Measurements from ENCODE around the gene ALG5. TPM values are rescaled to one million over a fixed set of nuclear protein-coding genes. Genes with fewer than 3 reads are reported as not detected.

Gene ALG5
- total RNA-seq, 2 experiments from 2014 or later: 41.6 to 42.3 TPM

DNA sequence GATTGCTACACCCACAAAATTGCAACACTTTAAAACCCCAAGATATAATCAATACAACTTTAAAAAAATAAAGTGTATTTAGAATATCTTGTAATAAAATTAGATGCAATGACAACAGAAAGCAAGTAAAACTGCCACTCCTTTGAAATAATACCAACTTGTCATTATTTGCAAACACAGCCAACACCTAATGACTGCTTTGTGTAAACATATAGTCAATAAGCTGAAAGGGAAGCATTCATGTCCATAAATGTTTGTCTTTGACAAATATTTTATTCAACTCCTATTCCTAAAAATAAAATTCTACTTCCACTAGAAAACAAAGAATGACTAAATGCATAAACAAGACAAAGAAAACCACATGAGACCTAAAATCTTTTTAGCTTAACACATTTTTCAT is 85.7 kb downstream of the ALG5 start:
- H3K27ac Mint-ChIP-seq: no peak overlapping the region
- H3K9me3 Mint-ChIP-seq: no peaks in the 10 kb centered on the region
- no peaks in the 10 kb centered on the region for H3K36me3 Mint-ChIP-seq
- peaks cover 43% of the 10 kb centered on the region for H3K27me3 Mint-ChIP-seq
- no peak overlapping the region for H3K4me3 Mint-ChIP-seq
- DNase-seq: no peak
- H3K4me1 Mint-ChIP-seq: no peaks in the 10 kb centered on the region

DNA sequence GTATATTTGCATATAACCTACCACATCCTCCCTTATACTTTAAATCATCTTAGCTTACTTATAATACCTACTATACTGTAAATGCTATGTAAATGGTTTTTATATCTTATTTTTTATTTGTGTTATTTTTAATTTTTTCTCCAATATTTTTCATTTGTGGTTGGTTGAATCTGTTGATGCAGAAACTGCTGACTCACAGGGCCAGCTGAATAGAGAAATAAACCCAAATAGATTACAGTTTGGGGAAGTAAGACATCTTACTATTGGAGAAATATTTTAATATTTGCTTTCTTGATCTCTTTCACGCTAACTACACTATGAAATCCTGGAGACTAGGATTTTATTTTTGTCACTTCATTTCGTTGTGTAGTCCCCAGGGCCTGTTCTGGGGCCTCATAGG is 86.2 kb downstream of the ALG5 start:
- H3K27me3 Mint-ChIP-seq: peaks cover 38% of the 10 kb centered on the region
- no peaks in the 10 kb centered on the region for H3K4me1 Mint-ChIP-seq
- no peak for DNase-seq
- H3K4me3 Mint-ChIP-seq: no peak overlapping the region
- H3K9me3 Mint-ChIP-seq: no peaks in the 10 kb centered on the region
- no peak overlapping the region for H3K27ac Mint-ChIP-seq
- no peaks in the 10 kb centered on the region for H3K36me3 Mint-ChIP-seq

DNA sequence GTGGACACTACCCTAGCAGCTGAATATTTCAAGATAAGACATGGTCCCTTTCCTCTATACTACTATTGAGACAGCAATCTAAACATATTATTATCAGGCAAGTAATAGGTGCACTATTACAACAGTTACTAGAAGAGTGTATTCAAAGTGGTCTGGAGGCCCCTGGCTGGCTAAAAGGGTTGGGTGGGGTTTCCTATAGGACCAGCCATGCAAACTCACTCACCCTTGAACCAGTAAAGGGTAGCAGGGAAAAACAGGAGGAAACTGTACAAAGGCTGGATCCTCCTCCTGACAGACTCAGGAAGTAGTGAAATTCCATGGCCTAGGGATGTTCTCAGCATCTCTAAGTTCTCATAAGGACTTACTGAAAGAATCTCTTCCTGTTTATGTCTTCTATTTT is 86.8 kb downstream of the ALG5 start:
- peaks cover 32% of the 10 kb centered on the region for H3K27me3 Mint-ChIP-seq
- H3K27ac Mint-ChIP-seq: no peak overlapping the region
- DNase-seq: no peak
- H3K9me3 Mint-ChIP-seq: no peaks in the 10 kb centered on the region
- H3K36me3 Mint-ChIP-seq: no peaks in the 10 kb centered on the region
- no peak overlapping the region for H3K4me3 Mint-ChIP-seq
- H3K4me1 Mint-ChIP-seq: no peaks in the 10 kb centered on the region

DNA sequence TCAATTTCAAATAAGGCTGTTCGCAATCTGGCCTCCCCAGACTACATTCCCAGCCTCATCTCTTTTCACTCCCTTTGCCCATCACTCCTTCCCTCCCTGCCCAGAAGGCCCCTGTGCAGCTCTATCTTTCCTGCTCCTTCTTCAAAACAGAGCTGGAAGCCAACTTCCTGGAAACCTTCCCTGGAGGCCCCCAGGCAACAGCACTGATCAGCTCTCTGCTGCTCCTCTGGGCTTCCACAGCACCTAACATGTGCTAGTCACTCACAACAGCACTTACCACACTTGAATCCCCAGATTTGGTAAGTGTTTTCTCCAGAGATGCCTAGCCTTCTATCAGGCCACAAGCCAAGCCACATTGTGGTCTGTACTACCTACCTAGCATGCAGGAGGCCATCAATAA is 88.6 kb downstream of the ALG5 start:
- no peaks in the 10 kb centered on the region for H3K9me3 Mint-ChIP-seq
- H3K36me3 Mint-ChIP-seq: no peaks in the 10 kb centered on the region
- no peak for DNase-seq
- H3K27ac Mint-ChIP-seq: no peak overlapping the region
- peaks cover 22% of the 10 kb centered on the region for H3K27me3 Mint-ChIP-seq
- H3K4me3 Mint-ChIP-seq: no peak overlapping the region
- H3K4me1 Mint-ChIP-seq: no peaks in the 10 kb centered on the region

DNA sequence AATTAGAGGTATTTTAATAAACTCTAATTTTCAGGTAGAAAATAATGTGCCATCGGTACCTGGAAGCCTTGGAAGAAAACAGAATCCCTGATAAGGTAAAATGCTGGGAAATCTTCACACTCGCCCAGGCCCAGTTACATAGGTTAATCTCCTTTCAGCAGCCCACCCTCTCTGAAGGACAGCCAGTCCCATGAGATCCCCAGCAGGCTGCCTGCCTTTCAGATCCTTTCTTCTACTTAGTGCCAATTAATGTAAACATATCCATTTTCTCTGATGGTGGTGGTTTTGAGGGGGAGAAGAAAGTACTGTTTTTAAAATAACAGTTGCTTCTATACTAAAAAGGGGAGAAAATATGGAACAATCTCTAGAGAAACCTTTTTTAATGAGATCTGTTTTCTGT is 91.3 kb downstream of the ALG5 start:
- no peaks in the 10 kb centered on the region for H3K9me3 Mint-ChIP-seq
- no peaks in the 10 kb centered on the region for H3K4me1 Mint-ChIP-seq
- DNase-seq: no peak
- no peak overlapping the region for H3K27ac Mint-ChIP-seq
- H3K27me3 Mint-ChIP-seq: peaks cover 19% of the 10 kb centered on the region
- H3K36me3 Mint-ChIP-seq: no peaks in the 10 kb centered on the region
- no peak overlapping the region for H3K4me3 Mint-ChIP-seq

DNA sequence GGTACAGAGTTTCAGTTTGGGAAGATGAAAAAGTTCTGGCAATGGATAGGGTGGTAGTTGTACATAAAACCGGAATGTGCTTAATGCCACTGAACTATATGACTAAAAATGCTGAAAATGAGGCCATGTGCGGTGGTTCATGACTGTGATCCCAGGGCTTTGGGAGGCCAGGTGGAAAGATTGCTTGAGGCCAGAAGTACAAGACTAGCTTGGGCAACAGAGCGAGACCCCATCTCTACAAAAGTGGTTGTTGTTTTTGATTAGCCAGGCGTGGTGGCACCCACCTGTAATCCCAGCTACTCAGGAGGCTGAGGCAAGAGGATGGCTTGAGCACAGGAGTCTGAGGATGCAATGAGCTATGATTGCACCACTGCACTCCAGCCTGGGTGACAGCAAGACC is 91.9 kb downstream of the ALG5 start:
- Mint-ChIP-seq H3K9me3 (no peaks in the 10 kb centered on the region), H3K4me1 (no peaks in the 10 kb centered on the region), H3K27me3 (peaks cover 16% of the 10 kb centered on the region), H3K36me3 (no peaks in the 10 kb centered on the region), H3K27ac (no peak overlapping the region), H3K4me3 (no peak overlapping the region)
- DNase-seq: no peak

DNA sequence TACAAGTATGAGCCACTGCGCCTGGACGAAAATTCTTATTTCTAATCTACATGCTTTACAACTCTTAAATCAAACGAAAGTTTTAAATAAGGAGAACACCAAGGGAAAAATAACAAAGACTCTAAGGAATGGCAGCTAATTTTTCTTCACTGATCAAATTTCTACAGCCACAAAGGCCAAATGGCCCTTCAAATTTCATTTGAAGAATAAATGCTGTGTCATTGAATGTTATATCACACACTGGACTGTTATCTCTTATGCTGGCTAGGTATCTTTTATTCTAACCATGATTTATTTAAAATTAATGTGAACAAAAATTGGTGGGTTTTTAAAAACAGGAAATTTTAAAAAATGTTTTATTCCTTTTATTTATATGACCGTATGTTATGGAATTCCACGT is 93.2 kb downstream of the ALG5 start:
- Mint-ChIP-seq H3K27ac (no peak overlapping the region), H3K4me3 (no peak overlapping the region), H3K36me3 (no peaks in the 10 kb centered on the region), H3K27me3 (peaks cover 22% of the 10 kb centered on the region), H3K4me1 (no peaks in the 10 kb centered on the region), H3K9me3 (no peaks in the 10 kb centered on the region)
- DNase-seq: no peak

DNA sequence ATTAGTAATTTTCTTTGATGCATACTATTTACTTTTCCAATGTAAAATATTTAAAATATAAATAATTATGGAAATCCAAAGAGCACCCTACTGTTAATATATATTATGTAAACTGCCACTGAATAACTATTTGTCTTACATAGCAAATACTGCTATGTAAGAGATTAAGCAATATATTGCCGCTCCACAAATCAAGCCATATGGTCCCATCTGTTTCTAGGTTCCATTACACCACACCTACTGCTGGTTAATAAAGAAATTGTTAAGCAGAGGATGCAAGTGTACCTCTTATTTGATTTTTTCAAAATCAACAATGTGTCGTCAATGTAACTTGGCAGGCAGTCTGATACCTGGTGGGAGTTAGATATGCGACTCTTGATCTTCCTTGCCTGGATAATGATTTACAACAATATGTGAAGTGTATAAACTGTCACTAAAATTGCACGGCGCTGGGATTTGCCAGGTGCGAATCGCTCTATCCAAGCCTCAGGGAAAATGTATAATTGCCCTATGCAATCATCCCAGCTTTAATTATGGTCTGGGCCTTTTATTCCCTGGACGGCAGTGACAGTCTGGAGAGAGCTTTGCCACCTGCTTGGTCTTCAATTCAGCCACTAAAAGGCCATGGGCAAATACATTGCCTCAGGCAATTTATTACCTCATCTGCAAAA is 95.1 kb downstream of the ALG5 start:
- H3K4me3 Mint-ChIP-seq: no peak overlapping the region
- DNase-seq: no peak
- no peaks in the 10 kb centered on the region for H3K9me3 Mint-ChIP-seq
- H3K4me1 Mint-ChIP-seq: no peaks in the 10 kb centered on the region
- H3K27me3 Mint-ChIP-seq: peaks cover 17% of the 10 kb centered on the region
- H3K36me3 Mint-ChIP-seq: no peaks in the 10 kb centered on the region
- H3K27ac Mint-ChIP-seq: no peak overlapping the region

Other genes starting within 250 kb of the ALG5 start
- gene RFXAP, start 180.1 kb downstream of the ALG5 start, total RNA-seq: 10 to 100 TPM; 12.6 to 15.6 TPM
- under 1 TPM; 0.10 to 0.54 TPM for gene SMAD9, start 79.1 kb downstream of the ALG5 start, total RNA-seq
- 100 to 1,000 TPM; 188 to 193 TPM for gene EXOSC8, start 1.4 kb upstream of the ALG5 start, total RNA-seq
- gene SUPT20H, start 60.3 kb upstream of the ALG5 start, total RNA-seq: 10 to 100 TPM; 47.3 to 53.5 TPM
- under 1 TPM in 1 of 2 experiments, not detected in 1; 0.08 TPM for gene CSNK1A1L, start 106.3 kb upstream of the ALG5 start, total RNA-seq